Activated naive CD8-positive, alpha-beta T cell treated with anti-CD3 and anti-CD28 coated beads for 36 hours (primary cell): Measurements from ENCODE around the gene HIGD1C. TPM values are rescaled to one million over a fixed set of nuclear protein-coding genes. Genes with fewer than 3 reads are reported as not detected.
"Not testable (repeated sequence)": the region's sequence is repeated elsewhere in the genome, so short reads cannot be mapped to it uniquely, and the experiment has no call there.

Experiments used
- DNase-seq: peaks from one replicate; pipeline ENCODE4 v3.0.0; 2021
- H3K27ac Mint-ChIP-seq: one replicate; pipeline ENCODE4 v1.8.0; 2022; ENCODE audit warnings: mild to moderate bottlenecking, moderate library complexity, mixed read lengths
- H3K27me3 Mint-ChIP-seq: one replicate; pipeline ENCODE4 v1.8.0; 2022; ENCODE audit warnings: mild to moderate bottlenecking, mixed read lengths
- H3K36me3 Mint-ChIP-seq: one replicate; pipeline ENCODE4 v1.8.0; 2021; ENCODE audit warnings: mild to moderate bottlenecking, mixed read lengths
- H3K4me1 Mint-ChIP-seq: one replicate; pipeline ENCODE4 v1.8.0; 2021; ENCODE audit warnings: mixed read lengths
- H3K4me3 Mint-ChIP-seq: one replicate; pipeline ENCODE4 v1.8.0; 2022; ENCODE audit warnings: mild to moderate bottlenecking, moderate library complexity, mixed read lengths
- H3K9me3 Mint-ChIP-seq: one replicate; pipeline ENCODE4 v1.8.0; 2022; ENCODE audit warnings: mixed read lengths
- total RNA-seq, 2 experiments: library from RNA; stranded (reverse); gene quantifications; one replicate each; pipeline ENCODE4 v1.2.3, GENCODE V29; 2021

Gene HIGD1C
- total RNA-seq, 2 experiments from 2014 or later = not detected

GRCh38 chr12:50927356-50927755 is 25.0 kb upstream of the HIGD1C start:
- Mint-ChIP-seq H3K27ac (no peak overlapping the region), H3K4me1 (peaks cover 40% of the 10 kb centered on the region), H3K4me3 (no peak overlapping the region), H3K9me3 (no peaks in the 10 kb centered on the region), H3K36me3 (peaks cover 3% of the 10 kb centered on the region), H3K27me3 (no peaks in the 10 kb centered on the region)
- DNase-seq = no peak

- Mint-ChIP-seq H3K27me3 (no peaks in the 10 kb centered on the region), H3K9me3 (no peaks in the 10 kb centered on the region), H3K36me3 (peaks cover 3% of the 10 kb centered on the region), H3K4me3 (no peak overlapping the region), H3K27ac (no peak overlapping the region), H3K4me1 (peaks cover 42% of the 10 kb centered on the region)
- no peak for DNase-seq
Measured at GRCh38 chr12:50927766-50928224, 24.5 kb upstream of the HIGD1C start.

GRCh38 chr12:50928392-50928791 is 24.0 kb upstream of the HIGD1C start:
- H3K9me3 Mint-ChIP-seq = no peaks in the 10 kb centered on the region

GRCh38 chr12:50929831-50930230 is 22.5 kb upstream of the HIGD1C start:
- H3K27ac Mint-ChIP-seq = no peak overlapping the region
- H3K4me1 Mint-ChIP-seq = peaks cover 39% of the 10 kb centered on the region
- DNase-seq = no peak
- no peaks in the 10 kb centered on the region for H3K9me3 Mint-ChIP-seq
- no peak overlapping the region for H3K4me3 Mint-ChIP-seq
- H3K27me3 Mint-ChIP-seq = no peaks in the 10 kb centered on the region
- H3K36me3 Mint-ChIP-seq = peaks cover 3% of the 10 kb centered on the region

More at GRCh38 chr12:50928392-50928791, 24.0 kb upstream of the HIGD1C start:
- no peak for DNase-seq
- H3K4me3 Mint-ChIP-seq = no peak overlapping the region
- no peaks in the 10 kb centered on the region for H3K27me3 Mint-ChIP-seq
- H3K4me1 Mint-ChIP-seq = peaks cover 43% of the 10 kb centered on the region
- H3K36me3 Mint-ChIP-seq = peaks cover 3% of the 10 kb centered on the region
- H3K27ac Mint-ChIP-seq = no peak overlapping the region

GRCh38 chr12:50930477-50930876 is 21.9 kb upstream of the HIGD1C start:
- not testable (repeated sequence) for DNase-seq, H3K36me3 Mint-ChIP-seq

GRCh38 chr12:50932787-50933280 is 19.5 kb upstream of the HIGD1C start:
- no peaks in the 10 kb centered on the region for H3K27me3 Mint-ChIP-seq
- H3K9me3 Mint-ChIP-seq = peaks cover 7% of the 10 kb centered on the region
- H3K4me1 Mint-ChIP-seq = peaks cover 22% of the 10 kb centered on the region
- DNase-seq = no peak
- no peak overlapping the region for H3K27ac Mint-ChIP-seq
- peaks cover 3% of the 10 kb centered on the region for H3K36me3 Mint-ChIP-seq
- no peak overlapping the region for H3K4me3 Mint-ChIP-seq

More at GRCh38 chr12:50930477-50930876, 21.9 kb upstream of the HIGD1C start:
- not testable (repeated sequence) for H3K9me3 Mint-ChIP-seq, H3K4me3 Mint-ChIP-seq, H3K27me3 Mint-ChIP-seq, H3K27ac Mint-ChIP-seq
- peaks cover 32% of the 10 kb centered on the region for H3K4me1 Mint-ChIP-seq

- DNase-seq = no peak
- Mint-ChIP-seq H3K27me3 (no peaks in the 10 kb centered on the region), H3K27ac (no peak overlapping the region), H3K36me3 (peaks cover 4% of the 10 kb centered on the region), H3K9me3 (peaks cover 7% of the 10 kb centered on the region), H3K4me3 (no peak overlapping the region), H3K4me1 (peaks cover 19% of the 10 kb centered on the region)
Measured at GRCh38 chr12:50933459-50934124, 18.8 kb upstream of the HIGD1C start.

- Mint-ChIP-seq H3K4me1 (peaks cover 17% of the 10 kb centered on the region), H3K27me3 (no peaks in the 10 kb centered on the region), H3K36me3 (peaks cover 9% of the 10 kb centered on the region), H3K4me3 (no peak overlapping the region), H3K9me3 (peaks cover 7% of the 10 kb centered on the region), H3K27ac (no peak overlapping the region)
- no peak for DNase-seq
Measured at GRCh38 chr12:50934371-50934851, 17.9 kb upstream of the HIGD1C start.

GRCh38 chr12:50934981-50935807 is 17.1 kb upstream of the HIGD1C start:
- H3K27ac Mint-ChIP-seq = no peak overlapping the region
- H3K4me1 Mint-ChIP-seq = peaks cover 17% of the 10 kb centered on the region
- no peak overlapping the region for H3K4me3 Mint-ChIP-seq
- H3K27me3 Mint-ChIP-seq = no peaks in the 10 kb centered on the region
- peaks cover 7% of the 10 kb centered on the region for H3K36me3 Mint-ChIP-seq
- peaks cover 7% of the 10 kb centered on the region for H3K9me3 Mint-ChIP-seq
- no peak for DNase-seq

GRCh38 chr12:50936821-50937530 is 15.4 kb upstream of the HIGD1C start:
- peaks cover 17% of the 10 kb centered on the region for H3K4me1 Mint-ChIP-seq
- H3K4me3 Mint-ChIP-seq = no peak overlapping the region
- peaks cover 7% of the 10 kb centered on the region for H3K36me3 Mint-ChIP-seq
- H3K9me3 Mint-ChIP-seq = peaks cover 7% of the 10 kb centered on the region
- H3K27me3 Mint-ChIP-seq = no peaks in the 10 kb centered on the region
- DNase-seq = no peak
- H3K27ac Mint-ChIP-seq = no peak overlapping the region

GRCh38 chr12:50937653-50938052 is 14.7 kb upstream of the HIGD1C start:
- Mint-ChIP-seq H3K27ac (no peak overlapping the region), H3K4me3 (no peak overlapping the region), H3K27me3 (no peaks in the 10 kb centered on the region), H3K4me1 (peaks cover 13% of the 10 kb centered on the region), H3K9me3 (peaks cover 7% of the 10 kb centered on the region), H3K36me3 (peaks cover 7% of the 10 kb centered on the region)
- no peak for DNase-seq

- H3K4me3 Mint-ChIP-seq = no peak overlapping the region
- no peaks in the 10 kb centered on the region for H3K27me3 Mint-ChIP-seq
- H3K27ac Mint-ChIP-seq = no peak overlapping the region
- H3K4me1 Mint-ChIP-seq = no peaks in the 10 kb centered on the region
- H3K36me3 Mint-ChIP-seq = peaks cover 1% of the 10 kb centered on the region
- no peak for DNase-seq
- no peaks in the 10 kb centered on the region for H3K9me3 Mint-ChIP-seq
Measured at GRCh38 chr12:50947933-50948626, 4.3 kb upstream of the HIGD1C start.

GRCh38 chr12:50948798-50949197 is 3.5 kb upstream of the HIGD1C start:
- H3K27me3 Mint-ChIP-seq = no peaks in the 10 kb centered on the region
- H3K9me3 Mint-ChIP-seq = no peaks in the 10 kb centered on the region
- H3K4me3 Mint-ChIP-seq = no peak overlapping the region
- DNase-seq = no peak
- no peaks in the 10 kb centered on the region for H3K4me1 Mint-ChIP-seq
- H3K27ac Mint-ChIP-seq = no peak overlapping the region
- H3K36me3 Mint-ChIP-seq = no peaks in the 10 kb centered on the region

- DNase-seq = no peak
- Mint-ChIP-seq H3K9me3 (no peaks in the 10 kb centered on the region), H3K27me3 (no peaks in the 10 kb centered on the region), H3K36me3 (no peaks in the 10 kb centered on the region), H3K4me1 (no peaks in the 10 kb centered on the region), H3K4me3 (no peak overlapping the region), H3K27ac (no peak overlapping the region)
Measured at GRCh38 chr12:50949801-50950302, 2.5 kb upstream of the HIGD1C start.
